MG63 (cell line): ENCODE data around the gene SNTA1. TPM values are rescaled to one million over a fixed set of nuclear protein-coding genes. Genes with fewer than 3 reads are reported as not detected.
A peak's percentile ranks its signal among the peaks of the same experiment; 100 is the strongest.
"Not testable (repeated sequence)": the region's sequence is repeated elsewhere in the genome, so short reads cannot be mapped to it uniquely, and the experiment has no call there.

ENCODE experiments used
- DNase-seq: peaks from one replicate; pipeline ENCODE4 v3.0.0-alpha.2; 2020
- H3K27me3 ChIP-seq: fragments of 250-450 bp; sonication (Bioruptor Pico); 2 replicates; pipeline ENCODE4 v1.5.1; 2020; ENCODE audit warnings: mild to moderate bottlenecking, moderate library complexity
- H3K36me3 ChIP-seq: fragments of 250-450 bp; sonication (Bioruptor Pico); 2 replicates; pipeline ENCODE4 v1.5.1; 2020; ENCODE audit warnings: mild to moderate bottlenecking, moderate library complexity
- H3K4me3 ChIP-seq: fragments of 250-450 bp; sonication (Bioruptor Pico); 2 replicates; pipeline ENCODE4 v1.5.1; 2020; ENCODE audit warnings: mild to moderate bottlenecking, moderate library complexity
- H3K9me3 ChIP-seq: fragments of 250-450 bp; sonication (Bioruptor Pico); 2 replicates; pipeline ENCODE4 v1.5.1; 2020; ENCODE audit warnings: mild to moderate bottlenecking, moderate library complexity
- total RNA-seq: library from RNA; depleted of rRNA; stranded (reverse); fragments of >200 nt; shearing (Covaris generic); gene quantifications from 2 replicates; pipeline ENCODE4 v1.2.3, GENCODE V29; 2014; ENCODE audit warnings: low replicate concordance

SNTA1 gene
- total RNA-seq, 1 experiment from 2014 or later, result 14.0 TPM

DNA sequence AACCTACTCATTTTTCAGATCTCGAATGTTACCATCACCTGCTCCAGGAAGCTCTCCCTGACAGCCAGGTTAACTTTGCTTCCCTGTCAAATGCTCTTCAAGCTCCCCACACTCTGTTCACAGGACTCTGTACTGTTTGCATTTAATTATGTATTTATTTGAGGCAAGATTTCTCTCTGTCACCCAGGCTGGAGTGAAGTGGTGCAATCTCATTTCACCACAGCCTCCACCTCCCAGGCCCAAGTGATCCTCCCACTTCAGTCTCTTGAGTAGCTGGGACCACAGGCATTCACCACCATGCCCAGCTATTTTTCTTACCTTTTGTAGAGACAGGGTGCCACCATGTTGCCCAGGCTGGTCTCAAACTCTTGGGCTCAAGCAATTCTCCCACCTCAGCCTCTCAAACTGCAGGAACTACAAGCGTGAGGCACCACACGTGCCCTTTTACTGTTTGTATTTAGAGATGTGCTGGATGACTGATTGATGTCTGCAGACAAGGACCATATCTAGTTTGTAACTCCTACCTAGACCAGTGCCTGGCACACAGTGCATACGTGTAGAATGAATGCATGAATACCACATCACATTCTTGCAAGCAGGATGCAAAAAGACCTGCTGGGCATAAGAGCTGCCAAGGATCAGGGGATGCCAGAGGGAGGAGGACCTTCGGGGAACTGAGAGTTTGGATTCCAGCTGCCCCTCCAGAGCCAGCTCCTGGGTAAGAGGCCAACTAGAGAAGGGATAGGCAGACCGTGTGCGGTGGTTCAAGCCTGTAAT lies 30.7 kb upstream of the SNTA1 start:
- no peaks in the 10 kb centered on the region for H3K27me3 ChIP-seq
- H3K4me3 ChIP-seq, result no peak overlapping the region
- DNase-seq, result no peak
- H3K9me3 ChIP-seq, result no peaks in the 10 kb centered on the region
- no peaks in the 10 kb centered on the region for H3K36me3 ChIP-seq

DNA sequence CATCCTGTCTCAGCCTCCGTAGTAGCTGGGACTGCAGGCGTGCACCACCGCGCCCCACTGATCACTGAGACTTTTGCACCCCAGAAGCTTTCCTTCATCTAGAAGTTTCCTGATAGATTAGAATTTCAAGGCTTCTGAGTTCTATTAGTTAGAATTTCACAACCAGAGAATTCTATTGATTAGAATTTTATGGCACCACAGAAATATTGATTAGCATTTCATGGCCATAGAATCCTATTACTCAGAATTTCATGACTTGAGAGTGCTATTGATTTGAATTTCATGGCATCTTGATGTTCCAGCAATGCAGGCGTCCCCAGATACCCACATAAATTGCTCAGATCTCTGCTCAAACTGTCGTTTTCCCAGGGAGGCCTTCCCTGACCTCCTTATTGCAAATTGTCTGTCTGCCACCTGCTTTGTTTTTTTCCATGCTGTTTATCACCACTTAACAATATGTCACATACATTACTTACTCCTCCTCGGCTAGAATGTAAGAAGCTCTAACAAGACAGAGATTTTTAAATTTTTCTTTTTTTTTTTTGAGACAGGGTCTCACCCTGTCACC lies 29.4 kb upstream of the SNTA1 start:
- H3K36me3 ChIP-seq, result no peaks in the 10 kb centered on the region
- DNase-seq, result no peak

DNA sequence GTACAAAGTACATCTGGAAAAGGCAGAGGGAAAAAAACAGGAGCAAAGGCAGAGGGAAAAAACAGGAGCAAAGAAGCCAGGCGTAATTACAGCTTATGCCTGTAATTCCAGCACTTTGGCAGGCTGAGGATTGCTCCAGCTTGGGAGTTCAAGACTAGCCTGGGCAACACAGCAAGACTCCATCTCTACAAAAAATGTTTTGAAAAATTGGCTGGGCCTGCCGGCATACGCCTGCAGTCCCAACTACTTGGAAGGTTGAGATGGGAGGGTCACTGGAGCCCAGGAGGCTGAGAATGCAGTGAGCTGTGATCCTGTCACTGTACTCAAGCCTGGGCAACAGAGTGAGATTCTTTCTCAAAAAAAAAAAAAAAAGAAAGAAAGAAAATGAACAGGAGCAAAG lies 27.3 kb upstream of the SNTA1 start:
- no peaks in the 10 kb centered on the region for H3K9me3 ChIP-seq
- H3K27me3 ChIP-seq, result no peaks in the 10 kb centered on the region
- H3K36me3 ChIP-seq, result no peaks in the 10 kb centered on the region
- no peak for DNase-seq
- H3K4me3 ChIP-seq, result no peak overlapping the region

More for the DNA sequence above, 29.4 kb upstream of the SNTA1 start:
- no peaks in the 10 kb centered on the region for H3K27me3 ChIP-seq
- no peaks in the 10 kb centered on the region for H3K9me3 ChIP-seq
- H3K4me3 ChIP-seq, result no peak overlapping the region

GRCh38 chr20:33470457-33470856 lies 26.9 kb upstream of the SNTA1 start:
- no peak for DNase-seq
- no peaks in the 10 kb centered on the region for H3K36me3 ChIP-seq
- no peaks in the 10 kb centered on the region for H3K27me3 ChIP-seq
- H3K4me3 ChIP-seq, result no peak overlapping the region
- H3K9me3 ChIP-seq, result no peaks in the 10 kb centered on the region

GRCh38 chr20:33466303-33466646 lies 22.7 kb upstream of the SNTA1 start:
- Histone ChIP-seq H3K4me3 (no peak overlapping the region), H3K27me3 (no peaks in the 10 kb centered on the region), H3K36me3 (no peaks in the 10 kb centered on the region), H3K9me3 (no peaks in the 10 kb centered on the region)
- DNase-seq, result no peak

GRCh38 chr20:33465481-33466302 lies 22.1 kb upstream of the SNTA1 start:
- H3K4me3 ChIP-seq, result no peak overlapping the region
- H3K27me3 ChIP-seq, result no peaks in the 10 kb centered on the region
- H3K9me3 ChIP-seq, result no peaks in the 10 kb centered on the region
- DNase-seq, result no peak
- no peaks in the 10 kb centered on the region for H3K36me3 ChIP-seq

- not testable (repeated sequence) for H3K9me3 ChIP-seq, H3K27me3 ChIP-seq, H3K4me3 ChIP-seq, H3K36me3 ChIP-seq, DNase-seq
Observed at GRCh38 chr20:33464759-33465158, 21.2 kb upstream of the SNTA1 start.

GRCh38 chr20:33463332-33464101 lies 20.0 kb upstream of the SNTA1 start:
- DNase-seq, result no peak
- no peak overlapping the region for H3K4me3 ChIP-seq
- H3K36me3 ChIP-seq, result no peaks in the 10 kb centered on the region

DNA sequence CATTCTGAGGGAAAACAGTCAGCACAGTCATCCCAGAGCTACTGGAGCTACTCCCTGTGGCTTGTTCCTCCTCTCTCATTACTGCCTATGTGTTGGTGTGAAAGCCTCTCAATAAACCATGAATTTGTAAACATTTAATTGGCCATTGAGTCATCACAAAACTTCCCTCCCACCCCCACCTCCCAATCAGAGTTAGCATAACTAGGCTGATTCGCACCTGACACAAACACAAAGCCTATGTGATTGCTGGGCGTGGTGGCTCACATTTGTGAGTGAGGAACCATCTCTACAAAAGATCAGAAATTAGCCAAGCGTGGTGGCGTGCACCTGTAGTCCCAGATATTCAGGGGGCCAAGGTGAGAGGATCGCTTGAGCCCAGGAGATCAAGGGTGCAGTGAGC lies 17.1 kb upstream of the SNTA1 start:
- no peaks in the 10 kb centered on the region for H3K36me3 ChIP-seq
- no peaks in the 10 kb centered on the region for H3K27me3 ChIP-seq
- H3K4me3 ChIP-seq, result no peak overlapping the region
- H3K9me3 ChIP-seq, result no peaks in the 10 kb centered on the region
- no peak for DNase-seq

More at GRCh38 chr20:33463332-33464101, 20.0 kb upstream of the SNTA1 start:
- no peaks in the 10 kb centered on the region for H3K27me3 ChIP-seq
- H3K9me3 ChIP-seq, result no peaks in the 10 kb centered on the region

DNA sequence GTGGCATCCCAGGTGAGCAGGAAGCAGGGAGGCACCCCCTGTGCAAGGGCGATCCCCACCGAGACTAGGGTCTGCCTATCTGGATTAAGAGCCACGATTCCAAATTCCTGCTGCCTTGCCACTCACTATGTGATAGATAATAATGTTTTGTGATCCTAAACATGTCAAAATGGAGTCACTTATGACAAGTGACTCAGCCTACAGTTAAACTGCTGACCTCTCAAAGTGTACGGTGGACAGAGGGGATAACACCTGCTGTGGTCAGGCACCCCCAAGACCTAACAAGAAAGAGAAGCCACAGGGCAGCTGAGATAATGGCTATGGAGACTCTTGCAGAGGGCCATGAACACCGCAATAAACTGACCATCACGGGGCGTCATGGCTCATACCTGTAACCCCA lies 16.0 kb upstream of the SNTA1 start:
- H3K4me3 ChIP-seq, result no peak overlapping the region
- no peaks in the 10 kb centered on the region for H3K36me3 ChIP-seq
- DNase-seq, result no peak
- no peaks in the 10 kb centered on the region for H3K9me3 ChIP-seq
- H3K27me3 ChIP-seq, result no peaks in the 10 kb centered on the region

- H3K9me3 ChIP-seq, H3K27me3 ChIP-seq, H3K4me3 ChIP-seq, H3K36me3 ChIP-seq: not testable (repeated sequence)
- peak; percentile 60 for DNase-seq
Observed at GRCh38 chr20:33456916-33457642, 13.5 kb upstream of the SNTA1 start.

GRCh38 chr20:33450867-33451266 lies 7.3 kb upstream of the SNTA1 start:
- no peak overlapping the region for H3K4me3 ChIP-seq
- DNase-seq, result peak; percentile 60
- no peaks in the 10 kb centered on the region; the same call in 1 of the 2 replicates for H3K9me3 ChIP-seq
- no peaks in the 10 kb centered on the region for H3K27me3 ChIP-seq
- H3K36me3 ChIP-seq, result no peaks in the 10 kb centered on the region

DNA sequence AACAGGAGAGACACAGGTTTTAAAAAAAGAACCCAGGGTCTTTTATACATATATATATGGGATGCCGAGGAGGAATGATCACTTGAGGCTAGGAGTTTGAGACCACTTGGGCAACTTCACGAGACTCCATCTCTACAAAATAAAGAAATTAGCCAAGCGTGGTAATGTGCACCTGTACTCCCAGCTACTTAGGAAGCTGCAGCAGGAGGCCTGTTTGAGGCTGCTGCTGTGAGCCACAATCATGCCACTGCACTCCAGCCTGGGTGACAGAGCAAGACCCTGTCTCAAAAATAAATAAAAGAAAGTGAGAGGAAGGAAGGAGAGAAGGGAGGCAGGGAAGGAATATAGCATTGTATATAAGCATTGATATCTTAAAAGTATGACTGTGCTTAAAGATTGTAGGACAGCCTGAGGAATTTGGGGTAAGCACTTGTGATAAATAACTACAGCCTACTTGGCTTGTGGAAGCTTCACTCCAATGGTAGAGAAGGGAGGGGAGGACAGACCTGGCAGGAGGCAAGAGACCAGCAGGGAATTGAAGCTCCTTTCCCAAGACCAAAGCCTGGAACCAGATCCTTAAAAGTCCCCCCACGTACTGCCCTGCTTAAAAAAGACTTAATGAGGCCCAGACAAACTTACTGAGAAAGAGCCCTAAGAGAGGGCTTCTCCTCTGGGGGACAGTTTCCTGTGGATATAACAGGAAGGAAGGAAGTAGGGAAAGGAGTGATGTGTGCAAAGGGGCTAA lies 2.5 kb upstream of the SNTA1 start:
- Histone ChIP-seq H3K4me3 (no peak overlapping the region), H3K9me3 (no peaks in the 10 kb centered on the region; the same call in 1 of the 2 replicates), H3K27me3 (no peaks in the 10 kb centered on the region), H3K36me3 (no peaks in the 10 kb centered on the region)
- no peak for DNase-seq

DNA sequence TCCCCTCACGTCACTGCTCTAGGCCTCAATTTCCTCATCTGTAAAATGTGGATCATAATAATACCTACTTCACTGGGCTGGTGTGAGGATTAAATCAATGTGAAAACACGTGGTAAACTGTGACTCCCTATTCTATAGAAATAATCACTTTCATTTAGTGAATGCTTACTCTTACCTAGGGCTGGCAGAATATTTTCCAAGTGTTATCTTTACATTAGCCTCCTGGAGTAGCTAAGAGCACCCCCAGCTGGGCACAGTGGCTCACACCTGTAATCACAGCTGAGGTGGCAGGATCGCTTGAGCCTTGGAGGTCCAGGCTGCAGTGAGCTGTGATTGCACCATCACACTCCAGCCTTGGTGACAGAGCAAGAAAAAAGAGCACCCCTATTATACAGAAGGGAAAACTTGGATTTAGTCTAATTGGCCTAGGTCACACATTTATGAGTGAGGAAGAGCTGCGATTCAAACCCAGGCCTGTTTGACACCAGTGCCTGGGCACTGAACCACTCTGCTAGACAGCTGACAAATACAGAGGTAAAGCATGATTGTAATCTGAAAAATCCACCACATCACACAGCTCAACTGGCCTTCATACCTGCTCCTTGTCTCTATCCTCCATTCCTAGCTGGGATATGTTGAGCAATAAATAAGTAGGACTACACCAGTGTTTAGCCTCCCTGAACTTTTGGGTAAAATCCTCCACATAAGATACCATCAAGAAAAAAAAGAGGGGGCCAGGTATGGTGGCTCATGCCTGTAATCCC lies 1.4 kb upstream of the SNTA1 start:
- H3K4me3 ChIP-seq, result no peak overlapping the region
- H3K36me3 ChIP-seq, result no peaks in the 10 kb centered on the region
- H3K27me3 ChIP-seq, result no peaks in the 10 kb centered on the region
- DNase-seq, result no peak
- H3K9me3 ChIP-seq, result no peaks in the 10 kb centered on the region; the same call in 1 of the 2 replicates

GRCh38 chr20:33443006-33443511 lies 504 bp downstream of the SNTA1 start:
- Histone ChIP-seq H3K4me3 (peak overlapping the region; percentile 53), H3K36me3 (no peaks in the 10 kb centered on the region), H3K9me3 (no peaks in the 10 kb centered on the region), H3K27me3 (no peaks in the 10 kb centered on the region)
- no peak for DNase-seq
